Vagina (tissue), 2 donors: Measurements from ENCODE around the gene CFAP58.

Experiments used
- POLR2A ChIP-seq, 2 donors: fragments of 450-650 bp; IDR thresholded peaks; one replicate each; pipeline ENCODE4 v1.6.1; 2017; ENCODE audit warnings: antibody characterized with exemption in 2 of 2, mild to moderate bottlenecking in 2 of 2, moderate library complexity in 2 of 2
- TF ChIP-seq, protein P1 (sequence below), 3 experiments: fragments of 450-650 bp in 2 of 3; fragments of 200-600 bp in 1 of 3; sonication (generic) in 1 of 3; IDR thresholded peaks; one replicate each; pipeline ENCODE4 v1.5.1; 2017 to 2019; ENCODE audit warnings: antibody characterized with exemption in 3 of 3, mild to moderate bottlenecking in 2 of 3, moderate library complexity in 2 of 3

DNA sequence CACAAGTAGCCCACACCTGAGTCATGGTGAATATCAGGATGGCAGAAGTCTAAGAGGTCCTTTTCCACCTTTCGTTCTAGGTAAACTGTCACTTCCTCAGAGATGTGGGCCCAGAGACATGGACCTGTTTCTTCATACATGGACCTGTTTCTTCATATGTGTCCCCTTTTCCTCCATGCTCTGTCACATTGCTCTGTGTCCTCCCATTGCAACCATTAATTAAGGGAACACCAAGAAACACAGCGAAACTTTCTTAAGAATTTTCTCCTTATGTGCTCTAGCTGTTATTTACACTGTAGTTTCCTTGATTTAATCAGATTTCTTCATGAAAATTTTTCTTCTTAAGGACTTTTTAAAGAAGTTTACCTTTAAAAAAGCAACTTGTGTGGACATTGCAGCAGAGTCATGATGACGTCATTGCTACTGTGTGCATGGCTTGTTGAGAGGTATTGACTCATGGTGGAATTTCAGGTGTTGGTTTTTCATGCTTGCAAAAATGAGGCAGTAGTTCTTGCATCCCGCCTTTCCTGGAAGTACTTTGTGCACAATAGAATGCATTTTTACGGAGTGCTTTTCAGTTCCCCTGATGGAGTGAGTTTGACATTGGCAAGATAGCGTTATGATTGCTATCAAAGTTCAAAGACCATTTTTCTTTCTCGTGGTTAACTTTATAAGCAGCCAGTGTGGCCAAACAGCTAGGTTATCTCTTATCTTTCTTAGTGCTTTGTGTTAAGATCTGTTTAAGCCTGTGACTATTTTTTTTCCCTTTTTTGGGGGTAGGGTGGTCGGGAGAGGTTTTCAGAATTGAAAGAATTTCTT lies 37.7 kb downstream of the CFAP58 start:
- TF ChIP-seq, protein P1, sequence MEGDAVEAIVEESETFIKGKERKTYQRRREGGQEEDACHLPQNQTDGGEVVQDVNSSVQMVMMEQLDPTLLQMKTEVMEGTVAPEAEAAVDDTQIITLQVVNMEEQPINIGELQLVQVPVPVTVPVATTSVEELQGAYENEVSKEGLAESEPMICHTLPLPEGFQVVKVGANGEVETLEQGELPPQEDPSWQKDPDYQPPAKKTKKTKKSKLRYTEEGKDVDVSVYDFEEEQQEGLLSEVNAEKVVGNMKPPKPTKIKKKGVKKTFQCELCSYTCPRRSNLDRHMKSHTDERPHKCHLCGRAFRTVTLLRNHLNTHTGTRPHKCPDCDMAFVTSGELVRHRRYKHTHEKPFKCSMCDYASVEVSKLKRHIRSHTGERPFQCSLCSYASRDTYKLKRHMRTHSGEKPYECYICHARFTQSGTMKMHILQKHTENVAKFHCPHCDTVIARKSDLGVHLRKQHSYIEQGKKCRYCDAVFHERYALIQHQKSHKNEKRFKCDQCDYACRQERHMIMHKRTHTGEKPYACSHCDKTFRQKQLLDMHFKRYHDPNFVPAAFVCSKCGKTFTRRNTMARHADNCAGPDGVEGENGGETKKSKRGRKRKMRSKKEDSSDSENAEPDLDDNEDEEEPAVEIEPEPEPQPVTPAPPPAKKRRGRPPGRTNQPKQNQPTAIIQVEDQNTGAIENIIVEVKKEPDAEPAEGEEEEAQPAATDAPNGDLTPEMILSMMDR (IDR thresholded peaks at IDR 0.05) = no peak
- TF ChIP-seq POLR2A (IDR thresholded peaks at IDR 0.05) = no peak
